HPDE6-E6E7 (cell line): ENCODE results near the gene MACROD1.
"Not testable (repeated sequence)": the region's sequence is repeated elsewhere in the genome, so short reads cannot be mapped to it uniquely, and the experiment has no call there.

Experiments
- DNase-seq: peaks from one replicate; pipeline ENCODE4 v3.0.0; 2011; ENCODE audit warnings: missing footprints; ENCODE audit errors: extremely low spot score

The MACROD1 gene

GRCh38 chr11:64056861-64057260 is 109.1 kb downstream of the MACROD1 start:
- DNase-seq, result no peak

- DNase-seq, result no peak
These were observed 109.6 kb downstream of the MACROD1 start for GRCh38 chr11:64056213-64056785.

GRCh38 chr11:64055077-64055476 is 110.8 kb downstream of the MACROD1 start:
- no peak for DNase-seq

- no peak for DNase-seq
These were observed 112.2 kb downstream of the MACROD1 start for GRCh38 chr11:64053699-64054098.

GRCh38 chr11:64052938-64053622 is 112.8 kb downstream of the MACROD1 start:
- no peak for DNase-seq

GRCh38 chr11:64052436-64052835 is 113.5 kb downstream of the MACROD1 start:
- no peak for DNase-seq

GRCh38 chr11:64051297-64051696 is 114.6 kb downstream of the MACROD1 start:
- DNase-seq, result no peak

- DNase-seq, result no peak
These were observed 116.4 kb downstream of the MACROD1 start for GRCh38 chr11:64049509-64049908.

- DNase-seq, result no peak
These were observed 117.7 kb downstream of the MACROD1 start for GRCh38 chr11:64048042-64048854.

GRCh38 chr11:64047373-64047772 is 118.5 kb downstream of the MACROD1 start:
- DNase-seq, result not testable (repeated sequence)

- DNase-seq, result no peak
These were observed 120.2 kb downstream of the MACROD1 start for GRCh38 chr11:64045700-64046099.

GRCh38 chr11:64044730-64045393 is 121.1 kb downstream of the MACROD1 start:
- DNase-seq, result no peak

GRCh38 chr11:64043545-64043944 is 122.4 kb downstream of the MACROD1 start:
- DNase-seq, result no peak

- no peak for DNase-seq
These were observed 123.6 kb downstream of the MACROD1 start for GRCh38 chr11:64042301-64042700.

- DNase-seq, result no peak
These were observed 124.1 kb downstream of the MACROD1 start for GRCh38 chr11:64041846-64042245.

GRCh38 chr11:64040684-64041322 is 125.1 kb downstream of the MACROD1 start:
- no peak for DNase-seq

- no peak for DNase-seq
These were observed 126.8 kb downstream of the MACROD1 start for GRCh38 chr11:64039012-64039665.

- no peak for DNase-seq
These were observed 127.4 kb downstream of the MACROD1 start for GRCh38 chr11:64038500-64038899.

GRCh38 chr11:64037027-64037634 is 128.8 kb downstream of the MACROD1 start:
- no peak for DNase-seq

GRCh38 chr11:64036087-64037026 is 129.6 kb downstream of the MACROD1 start:
- DNase-seq, result no peak
